Measurements from ENCODE around the gene MDC1. TPM values are rescaled to one million over a fixed set of nuclear protein-coding genes. Genes with fewer than 3 reads are reported as not detected.
A peak's percentile ranks its signal among the peaks of the same experiment; 100 is the strongest.

MDC1 gene
- total RNA-seq, 4 donors from 2014 or later: 10.4 to 27.0 (median 16.3) TPM

DNA sequence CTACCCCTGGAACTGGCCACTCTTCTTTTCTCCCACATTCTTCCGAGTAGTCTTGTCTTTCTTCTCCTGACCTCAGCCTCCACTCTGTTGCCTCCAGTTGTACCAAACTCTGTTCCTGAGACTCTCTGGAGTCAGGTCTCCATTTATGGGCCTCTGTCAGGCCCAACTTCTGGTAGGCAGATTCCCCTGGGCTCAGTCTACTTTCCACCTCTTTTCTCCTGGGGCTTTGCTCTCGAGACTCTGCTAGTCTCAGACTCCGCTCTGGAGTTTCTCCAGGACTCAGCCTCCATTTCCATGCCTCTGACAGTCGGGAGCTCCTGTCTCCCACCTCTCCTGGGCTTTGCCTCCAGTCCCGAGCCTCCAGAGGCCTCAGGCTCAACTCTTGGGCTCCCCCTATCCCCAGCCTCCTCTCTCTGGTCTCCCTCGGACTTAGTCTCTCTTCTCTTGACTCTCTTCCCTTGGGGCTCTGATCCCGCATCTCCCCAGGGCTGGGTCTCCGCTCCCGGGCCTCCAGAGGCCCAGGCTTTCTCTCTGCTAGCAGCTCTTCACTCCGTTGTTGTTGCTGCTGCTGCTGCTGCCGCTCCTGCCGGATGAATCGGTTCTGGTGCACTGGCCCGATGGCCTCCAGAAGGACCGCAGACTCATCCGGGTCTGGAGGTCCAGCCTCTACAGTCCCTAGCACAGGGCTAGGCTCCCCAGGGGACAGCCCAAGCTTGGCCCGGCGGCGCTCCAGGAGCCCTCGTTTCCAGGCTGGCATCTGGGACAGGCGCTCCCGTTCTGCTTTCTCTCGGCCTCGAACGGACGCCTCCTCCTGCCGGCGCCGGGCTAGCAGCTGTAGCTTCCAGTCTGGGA lies 31.7 kb downstream of the MDC1 start:
- H3K4me1 ChIP-seq: peaks cover 84% of the 10 kb centered on the region

DNA sequence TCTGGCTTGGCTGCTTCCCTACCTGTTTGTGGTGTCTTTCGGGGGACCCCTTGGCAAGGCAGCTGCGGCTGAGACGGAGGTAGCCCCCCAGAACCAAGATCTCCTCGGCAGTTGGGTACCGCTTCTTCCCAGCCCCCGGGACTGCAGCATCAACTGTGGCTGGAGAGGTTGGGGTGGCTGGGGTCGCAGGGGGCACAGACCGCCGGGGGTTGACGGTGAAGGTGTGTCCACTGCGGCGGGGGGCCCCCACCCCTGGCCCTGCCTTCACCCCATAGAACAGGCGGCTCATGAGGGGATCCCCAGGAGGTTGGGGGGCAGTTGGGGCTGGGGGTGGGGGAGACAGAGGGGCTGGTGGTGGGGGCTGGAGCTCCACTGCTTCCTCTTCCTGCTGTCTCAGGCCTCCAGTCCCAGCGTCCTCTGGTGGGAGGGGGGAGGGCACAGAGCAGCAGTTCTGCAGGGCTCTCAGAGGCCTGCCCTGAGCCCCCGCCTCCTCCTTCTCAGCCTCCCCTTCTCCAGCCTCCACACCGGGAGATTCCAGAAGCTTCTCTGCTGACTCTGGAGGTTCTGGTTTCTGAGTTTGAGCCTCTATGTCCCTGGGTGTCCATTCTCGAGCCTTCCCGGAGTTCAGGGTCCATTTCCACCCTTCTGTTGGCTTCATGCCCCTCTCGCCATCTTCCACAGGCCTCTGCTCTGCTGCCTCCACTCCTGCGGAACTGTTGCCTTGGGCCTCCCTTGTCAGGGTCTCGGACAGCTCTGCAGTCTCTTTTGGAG lies 32.5 kb downstream of the MDC1 start:
- Histone ChIP-seq H3K9me3 (no peaks in the 10 kb centered on the region), H3K36me3 (no peaks in the 10 kb centered on the region), H3K27ac (peak overlapping the region; percentile 98), H3K27me3 (no peaks in the 10 kb centered on the region), H3K4me1 (peaks cover 82% of the 10 kb centered on the region), H3K4me3 (peak overlapping the region; percentile 68)
- DNase-seq (ENCODE audit: low spot score in 2 of 2): no peak
- no peak for TF ChIP-seq POLR2A (IDR thresholded peaks at IDR 0.05)
- WGBS: 9% methylated on average over 19 of the region's 21 CpGs

More for the DNA sequence above, 31.7 kb downstream of the MDC1 start:
- 8% methylated on average over 25 of the region's 29 CpGs for WGBS
- Histone ChIP-seq H3K9me3 (no peaks in the 10 kb centered on the region), H3K36me3 (no peaks in the 10 kb centered on the region), H3K4me3 (peak overlapping the region; percentile 68), H3K27ac (peak overlapping the region; percentile 98), H3K27me3 (no peaks in the 10 kb centered on the region)
- no peak for TF ChIP-seq EP300 (IDR thresholded peaks at IDR 0.05)
- no peak for TF ChIP-seq POLR2AphosphoS5 (IDR thresholded peaks at IDR 0.05)
- TF ChIP-seq, protein P1, sequence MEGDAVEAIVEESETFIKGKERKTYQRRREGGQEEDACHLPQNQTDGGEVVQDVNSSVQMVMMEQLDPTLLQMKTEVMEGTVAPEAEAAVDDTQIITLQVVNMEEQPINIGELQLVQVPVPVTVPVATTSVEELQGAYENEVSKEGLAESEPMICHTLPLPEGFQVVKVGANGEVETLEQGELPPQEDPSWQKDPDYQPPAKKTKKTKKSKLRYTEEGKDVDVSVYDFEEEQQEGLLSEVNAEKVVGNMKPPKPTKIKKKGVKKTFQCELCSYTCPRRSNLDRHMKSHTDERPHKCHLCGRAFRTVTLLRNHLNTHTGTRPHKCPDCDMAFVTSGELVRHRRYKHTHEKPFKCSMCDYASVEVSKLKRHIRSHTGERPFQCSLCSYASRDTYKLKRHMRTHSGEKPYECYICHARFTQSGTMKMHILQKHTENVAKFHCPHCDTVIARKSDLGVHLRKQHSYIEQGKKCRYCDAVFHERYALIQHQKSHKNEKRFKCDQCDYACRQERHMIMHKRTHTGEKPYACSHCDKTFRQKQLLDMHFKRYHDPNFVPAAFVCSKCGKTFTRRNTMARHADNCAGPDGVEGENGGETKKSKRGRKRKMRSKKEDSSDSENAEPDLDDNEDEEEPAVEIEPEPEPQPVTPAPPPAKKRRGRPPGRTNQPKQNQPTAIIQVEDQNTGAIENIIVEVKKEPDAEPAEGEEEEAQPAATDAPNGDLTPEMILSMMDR (IDR thresholded peaks at IDR 0.05): no peak
- TF ChIP-seq POLR2A (IDR thresholded peaks at IDR 0.05): no peak
- DNase-seq (ENCODE audit: low spot score in 2 of 2): no peak

DNA sequence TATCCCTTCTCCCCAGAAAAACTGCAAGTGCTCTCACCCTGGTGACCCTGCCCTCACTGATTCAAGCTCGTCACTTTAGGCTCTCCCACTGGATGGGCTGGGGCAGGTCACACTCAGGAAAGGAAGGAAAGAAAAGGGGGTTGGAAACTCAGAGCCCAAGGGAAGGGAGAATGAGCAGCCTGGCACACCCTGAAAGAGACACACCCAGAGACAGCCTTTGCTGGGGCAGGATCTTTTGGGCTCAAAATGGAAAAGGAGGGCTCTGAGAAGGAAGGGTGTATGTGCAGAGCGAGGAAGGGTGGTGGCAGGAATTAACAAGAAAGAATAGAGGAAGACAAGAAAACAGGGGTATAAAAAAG lies 33.1 kb downstream of the MDC1 start:
- 6% methylated on average over 2 of the region's 2 CpGs for WGBS
- no peak for TF ChIP-seq POLR2AphosphoS5 (IDR thresholded peaks at IDR 0.05)
- TF ChIP-seq, protein P1 (IDR thresholded peaks at IDR 0.05): no peak
- TF ChIP-seq POLR2A (IDR thresholded peaks at IDR 0.05): no peak
- no peak for TF ChIP-seq EP300 (IDR thresholded peaks at IDR 0.05)

DNA sequence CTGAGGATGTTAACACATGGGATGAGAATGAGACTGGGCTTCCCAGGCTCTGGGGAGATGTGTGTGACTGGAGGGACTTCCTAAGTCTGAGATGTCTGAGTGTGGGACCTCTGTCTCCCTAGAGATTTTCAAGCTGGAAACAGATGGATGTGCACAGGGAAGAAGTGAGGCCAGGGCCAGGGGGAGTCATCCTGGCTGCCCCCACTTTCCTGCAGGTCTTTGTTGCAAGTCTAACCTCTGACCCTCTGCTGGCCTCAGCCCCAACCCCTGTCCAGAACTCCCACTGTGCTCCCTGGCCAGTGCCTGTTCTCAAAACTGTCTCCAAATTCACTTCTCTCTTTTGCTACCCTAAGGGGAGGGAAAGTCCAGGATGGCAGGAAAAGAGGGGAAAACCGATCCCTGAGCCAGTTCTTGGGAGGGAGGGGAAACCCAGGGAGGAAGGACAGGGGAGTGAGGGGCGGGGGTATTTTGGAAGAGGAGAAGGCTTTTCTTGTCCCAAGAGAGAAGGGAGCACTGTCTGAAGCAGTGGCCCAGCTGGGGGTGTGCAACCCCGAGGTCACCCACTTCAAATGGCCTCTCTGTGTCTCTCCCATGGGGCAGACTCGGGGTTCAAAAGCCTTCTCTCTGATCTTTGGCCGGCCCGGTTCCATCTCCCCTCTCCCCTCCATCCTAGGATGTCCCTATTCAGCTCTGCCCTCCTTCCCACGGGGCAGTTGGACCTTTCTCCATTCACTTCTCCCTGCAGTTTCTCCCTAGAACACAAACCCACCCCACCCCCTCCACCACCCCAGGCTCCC lies 33.7 kb downstream of the MDC1 start:
- DNase-seq (ENCODE audit: low spot score in 2 of 2): no peak
- H3K27me3 ChIP-seq: no peaks in the 10 kb centered on the region
- H3K27ac ChIP-seq: peak overlapping the region; percentile 98
- TF ChIP-seq POLR2A (IDR thresholded peaks at IDR 0.05): no peak
- TF ChIP-seq POLR2AphosphoS5 (IDR thresholded peaks at IDR 0.05): no peak
- TF ChIP-seq EP300 (IDR thresholded peaks at IDR 0.05): no peak
- TF ChIP-seq, protein P1 (IDR thresholded peaks at IDR 0.05): no peak
- H3K4me3 ChIP-seq: peak overlapping the region; percentile 68
- WGBS: 4% methylated on average over 7 of the region's 7 CpGs
- peaks cover 5% of the 10 kb centered on the region for H3K36me3 ChIP-seq
- peaks cover 78% of the 10 kb centered on the region for H3K4me1 ChIP-seq
- no peaks in the 10 kb centered on the region for H3K9me3 ChIP-seq

More for the DNA sequence above, 33.1 kb downstream of the MDC1 start:
- no peak for DNase-seq (ENCODE audit: low spot score in 2 of 2)
- Histone ChIP-seq H3K4me3 (peak overlapping the region; percentile 68), H3K27ac (peak overlapping the region; percentile 98), H3K27me3 (no peaks in the 10 kb centered on the region), H3K36me3 (no peaks in the 10 kb centered on the region), H3K4me1 (peaks cover 82% of the 10 kb centered on the region), H3K9me3 (no peaks in the 10 kb centered on the region)
